Gastrocnemius medialis (tissue), 4 donors: Measurements from ENCODE around the gene UGT1A3. TPM values are rescaled to one million over a fixed set of nuclear protein-coding genes. Genes with fewer than 3 reads are reported as not detected.

Experiments
- ATAC-seq, 2 donors: fragments of 150-250 bp; one replicate each; pipeline ENCODE4 v1.9.1; 2016
- DNase-seq, 2 donors: peaks; one replicate each; pipeline ENCODE4 v3.0.0-alpha.2; 2019
- H3K27ac ChIP-seq, 4 donors: fragments of 200-600 bp; sonication (generic); 1 replicate in 1 of 4; 2 replicates in 3 of 4; pipeline ENCODE4 v1.5.1; 2016 to 2018; ENCODE audit warnings: mild to moderate bottlenecking in 2 of 4, moderate library complexity in 1 of 4
- H3K27me3 ChIP-seq, 3 donors: fragments of 200-600 bp; sonication (generic) in 2 of 3; 1 replicate in 1 of 3; 2 replicates in 2 of 3; pipeline versions ENCODE4 v1.5.1 to v1.6.0; 2016 to 2019; ENCODE audit warnings: mild to moderate bottlenecking in 1 of 3, moderate library complexity in 1 of 3
- H3K36me3 ChIP-seq, 2 donors: fragments of 200-600 bp; sonication (generic) in 1 of 2; one replicate each; pipeline ENCODE4 v1.5.1; 2017 to 2018
- H3K4me1 ChIP-seq, 2 donors: fragments of 200-600 bp; sonication (generic) in 1 of 2; one replicate each; pipeline ENCODE4 v1.5.1; 2016 to 2017; ENCODE audit warnings: mild to moderate bottlenecking in 2 of 2
- H3K4me3 ChIP-seq, 4 donors: fragments of 200-600 bp; sonication (generic) in 3 of 4; 1 replicate in 1 of 4; 2 replicates in 3 of 4; pipeline ENCODE4 v1.5.1; 2016 to 2019; ENCODE audit warnings: mild to moderate bottlenecking in 2 of 4
- H3K9me3 ChIP-seq, 3 donors: fragments of 200-600 bp; sonication (generic) in 2 of 3; 1 replicate in 1 of 3; 2 replicates in 2 of 3; pipeline ENCODE4 v1.5.1; 2016 to 2019
- POLR2A ChIP-seq, 2 donors: fragments of 450-650 bp; IDR thresholded peaks; one replicate each; pipeline ENCODE4 v1.6.1; 2017; ENCODE audit warnings: antibody characterized with exemption in 2 of 2, mild to moderate bottlenecking in 2 of 2, moderate library complexity in 2 of 2
- in situ Hi-C, 4 donors: fragments of 200-750 bp; cut with MboI; loops; one replicate each; pipeline versions ENCODE4 v1.15.0 to v1.8.0; 2017; ENCODE audit warnings: low sequenced_read_pairs in 4 of 4
- intact Hi-C: fragments of 100-400 bp; cut with DNase I; formaldehyde crosslinking; loops from one replicate; pipeline ENCODE4 v1.15.1; 2023; ENCODE audit warnings: low total_unique reads
- total RNA-seq, 4 donors: library from RNA; depleted of rRNA; stranded (reverse); fragments of >200 nt; gene quantifications; one replicate each; pipeline versions ENCODE4 v1.1.0 to v1.2.3, GENCODE V29; 2016
- TF ChIP-seq, protein P1 (sequence below), 5 experiments: fragments of 450-650 bp in 3 of 5; fragments of 200-600 bp in 2 of 5; sonication (generic) in 2 of 5; IDR thresholded peaks in 4 of 5; conservative IDR thresholded peaks in 1 of 5; 1 replicate in 4 of 5; 2 replicates in 1 of 5; pipeline ENCODE4 v1.5.1; 2016 to 2019; ENCODE audit warnings: antibody characterized with exemption in 5 of 5, mild to moderate bottlenecking in 3 of 5, moderate library complexity in 3 of 5

Gene UGT1A3
- total RNA-seq, 4 donors from 2014 or later = 0.16 TPM; not detected in 3

DNA sequence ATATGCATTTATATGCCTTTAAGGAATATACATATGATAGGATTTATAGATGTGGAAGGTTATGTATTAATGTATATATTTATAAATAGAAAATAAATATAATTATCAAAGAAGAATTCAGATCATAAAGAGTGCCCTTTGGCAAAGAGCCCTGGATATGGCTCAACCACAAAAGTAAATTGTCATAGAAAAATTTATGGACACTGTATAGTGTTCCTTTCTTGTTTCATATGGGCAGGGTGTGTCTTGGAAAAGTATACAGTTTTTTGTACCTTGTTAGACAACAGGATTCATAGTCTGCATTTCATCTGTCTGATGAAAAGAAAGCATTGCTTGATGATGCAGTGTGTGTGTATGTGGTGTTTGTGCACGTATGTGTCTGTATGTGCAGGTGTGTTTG lies 44.2 kb upstream of the UGT1A3 start:
- no peaks in the 10 kb centered on the region for H3K9me3 ChIP-seq
- no peaks in the 10 kb centered on the region for H3K27me3 ChIP-seq
- DNase-seq = no peak
- in situ Hi-C loops = no loop called here
- no peaks in the 10 kb centered on the region for H3K4me1 ChIP-seq
- intact Hi-C loops = no loop called here
- H3K27ac ChIP-seq = no peak overlapping the region
- no peak for TF ChIP-seq POLR2A (IDR thresholded peaks at IDR 0.05)
- TF ChIP-seq, protein P1, sequence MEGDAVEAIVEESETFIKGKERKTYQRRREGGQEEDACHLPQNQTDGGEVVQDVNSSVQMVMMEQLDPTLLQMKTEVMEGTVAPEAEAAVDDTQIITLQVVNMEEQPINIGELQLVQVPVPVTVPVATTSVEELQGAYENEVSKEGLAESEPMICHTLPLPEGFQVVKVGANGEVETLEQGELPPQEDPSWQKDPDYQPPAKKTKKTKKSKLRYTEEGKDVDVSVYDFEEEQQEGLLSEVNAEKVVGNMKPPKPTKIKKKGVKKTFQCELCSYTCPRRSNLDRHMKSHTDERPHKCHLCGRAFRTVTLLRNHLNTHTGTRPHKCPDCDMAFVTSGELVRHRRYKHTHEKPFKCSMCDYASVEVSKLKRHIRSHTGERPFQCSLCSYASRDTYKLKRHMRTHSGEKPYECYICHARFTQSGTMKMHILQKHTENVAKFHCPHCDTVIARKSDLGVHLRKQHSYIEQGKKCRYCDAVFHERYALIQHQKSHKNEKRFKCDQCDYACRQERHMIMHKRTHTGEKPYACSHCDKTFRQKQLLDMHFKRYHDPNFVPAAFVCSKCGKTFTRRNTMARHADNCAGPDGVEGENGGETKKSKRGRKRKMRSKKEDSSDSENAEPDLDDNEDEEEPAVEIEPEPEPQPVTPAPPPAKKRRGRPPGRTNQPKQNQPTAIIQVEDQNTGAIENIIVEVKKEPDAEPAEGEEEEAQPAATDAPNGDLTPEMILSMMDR (IDR thresholded peaks at IDR 0.05 in 4 of 5, conservative IDR thresholded peaks at IDR 0.05 in 1 of 5) = no peak
- H3K36me3 ChIP-seq = no peaks in the 10 kb centered on the region
- no peak for ATAC-seq
- no peak overlapping the region for H3K4me3 ChIP-seq

DNA sequence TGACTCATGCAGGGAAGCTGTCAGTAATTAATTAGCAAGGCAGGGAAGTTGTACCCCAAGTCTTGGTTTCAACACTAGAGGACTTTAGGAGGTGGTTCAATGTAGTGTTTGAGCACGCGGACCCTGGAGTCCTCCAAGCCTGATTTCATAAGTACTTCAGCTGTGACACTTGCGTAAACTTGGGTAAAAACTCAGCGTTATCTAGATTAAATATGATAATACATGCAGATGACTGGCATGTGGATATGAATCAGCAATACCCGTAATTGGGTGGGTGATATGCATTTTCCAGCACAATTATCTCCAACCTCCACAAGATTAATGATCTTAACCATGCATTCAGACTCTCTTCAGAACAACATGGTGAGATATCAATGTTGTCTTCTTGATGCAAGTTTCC lies 41.9 kb upstream of the UGT1A3 start:
- no peaks in the 10 kb centered on the region for H3K9me3 ChIP-seq
- no peak overlapping the region for H3K4me3 ChIP-seq
- no peak overlapping the region for H3K27ac ChIP-seq
- no peaks in the 10 kb centered on the region for H3K27me3 ChIP-seq
- in situ Hi-C loops = no loop called here
- H3K4me1 ChIP-seq = no peaks in the 10 kb centered on the region
- DNase-seq (no peak), ATAC-seq (no peak)
- intact Hi-C loops = no loop called here
- no peaks in the 10 kb centered on the region for H3K36me3 ChIP-seq
- no peak for TF ChIP-seq POLR2A (IDR thresholded peaks at IDR 0.05)
- TF ChIP-seq, protein P1 (IDR thresholded peaks at IDR 0.05 in 4 of 5, conservative IDR thresholded peaks at IDR 0.05 in 1 of 5) = no peak

DNA sequence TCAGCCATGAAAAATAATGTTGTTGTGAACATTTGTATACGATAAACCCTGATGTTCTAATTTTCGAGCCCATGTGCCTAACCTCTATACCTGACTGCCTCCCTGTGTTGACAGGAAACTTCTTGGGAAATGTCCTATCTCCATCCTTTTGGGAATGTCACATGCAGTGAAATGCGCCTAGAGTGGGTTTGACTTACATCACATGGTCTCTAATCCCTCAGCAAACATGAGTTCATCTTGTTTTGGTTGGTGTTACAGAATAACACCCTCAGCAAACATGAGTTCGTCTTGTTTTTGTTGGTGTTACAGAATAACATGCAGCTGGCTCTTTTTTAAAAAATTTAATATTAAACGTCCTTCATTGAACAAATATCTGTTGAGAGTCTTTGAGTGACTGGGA lies 40.5 kb upstream of the UGT1A3 start:
- no peaks in the 10 kb centered on the region for H3K9me3 ChIP-seq
- H3K4me3 ChIP-seq = no peak overlapping the region
- ATAC-seq = no peak
- no peak for DNase-seq
- no peaks in the 10 kb centered on the region for H3K36me3 ChIP-seq
- intact Hi-C loops (no loop called here), in situ Hi-C loops (no loop called here)
- no peaks in the 10 kb centered on the region for H3K27me3 ChIP-seq
- no peak overlapping the region for H3K27ac ChIP-seq
- H3K4me1 ChIP-seq = no peaks in the 10 kb centered on the region
- TF ChIP-seq POLR2A (IDR thresholded peaks at IDR 0.05) = no peak
- TF ChIP-seq, protein P1 (IDR thresholded peaks at IDR 0.05 in 4 of 5, conservative IDR thresholded peaks at IDR 0.05 in 1 of 5) = no peak

DNA sequence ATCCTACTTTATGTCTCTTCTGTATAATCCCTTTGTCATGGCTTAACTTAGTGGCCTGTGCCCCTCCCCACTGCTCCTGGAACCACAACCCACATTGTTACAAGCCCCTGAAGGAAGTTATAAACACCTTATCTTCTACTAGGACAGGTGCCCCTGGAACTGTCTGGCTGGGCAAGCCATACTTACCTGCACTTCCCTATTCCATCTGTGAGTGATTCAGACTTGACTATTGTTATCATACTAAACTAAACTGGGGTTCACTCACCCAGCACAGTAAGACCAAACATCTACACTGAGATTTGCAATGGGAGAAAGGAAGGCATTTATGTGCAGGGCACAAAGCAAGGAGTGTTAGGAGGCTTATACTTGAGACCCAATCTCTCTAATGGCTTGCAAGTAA lies 39.8 kb upstream of the UGT1A3 start:
- in situ Hi-C loops (no loop called here), intact Hi-C loops (no loop called here)
- Histone ChIP-seq H3K4me3 (no peak overlapping the region), H3K9me3 (no peaks in the 10 kb centered on the region), H3K27ac (no peak overlapping the region), H3K36me3 (no peaks in the 10 kb centered on the region), H3K4me1 (no peaks in the 10 kb centered on the region), H3K27me3 (no peaks in the 10 kb centered on the region)
- ATAC-seq = no peak
- no peak for DNase-seq
- no peak for TF ChIP-seq POLR2A (IDR thresholded peaks at IDR 0.05)
- TF ChIP-seq, protein P1 (IDR thresholded peaks at IDR 0.05 in 4 of 5, conservative IDR thresholded peaks at IDR 0.05 in 1 of 5) = no peak

DNA sequence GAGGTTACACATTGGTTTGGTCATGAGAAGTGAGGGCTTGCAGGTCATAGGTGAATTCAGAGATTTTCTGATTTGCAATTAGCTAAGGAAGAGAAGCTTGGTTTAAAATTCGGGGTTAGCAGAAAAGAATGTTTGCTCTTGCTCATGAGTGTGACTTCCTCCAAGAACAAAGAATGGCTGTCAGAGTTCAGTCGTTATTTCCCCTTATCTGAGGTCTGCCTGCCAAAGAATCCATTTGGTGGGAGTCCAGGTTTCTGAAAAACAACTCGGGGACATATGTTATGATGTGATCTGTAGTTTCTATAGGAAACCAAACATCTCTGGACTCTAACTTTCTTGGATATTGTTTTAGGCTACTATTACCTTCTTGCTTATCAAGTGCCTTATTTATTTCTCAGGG lies 39.3 kb upstream of the UGT1A3 start:
- intact Hi-C loops (no loop called here), in situ Hi-C loops (no loop called here)
- Histone ChIP-seq H3K9me3 (no peaks in the 10 kb centered on the region), H3K36me3 (no peaks in the 10 kb centered on the region), H3K4me3 (no peak overlapping the region), H3K4me1 (no peaks in the 10 kb centered on the region), H3K27me3 (no peaks in the 10 kb centered on the region), H3K27ac (no peak overlapping the region)
- no peak for DNase-seq
- ATAC-seq = no peak
- no peak for TF ChIP-seq POLR2A (IDR thresholded peaks at IDR 0.05)
- TF ChIP-seq, protein P1 (IDR thresholded peaks at IDR 0.05 in 4 of 5, conservative IDR thresholded peaks at IDR 0.05 in 1 of 5) = no peak
